ENCODE measurements around the gene ZNF366.

Gene ZNF366

DNA sequence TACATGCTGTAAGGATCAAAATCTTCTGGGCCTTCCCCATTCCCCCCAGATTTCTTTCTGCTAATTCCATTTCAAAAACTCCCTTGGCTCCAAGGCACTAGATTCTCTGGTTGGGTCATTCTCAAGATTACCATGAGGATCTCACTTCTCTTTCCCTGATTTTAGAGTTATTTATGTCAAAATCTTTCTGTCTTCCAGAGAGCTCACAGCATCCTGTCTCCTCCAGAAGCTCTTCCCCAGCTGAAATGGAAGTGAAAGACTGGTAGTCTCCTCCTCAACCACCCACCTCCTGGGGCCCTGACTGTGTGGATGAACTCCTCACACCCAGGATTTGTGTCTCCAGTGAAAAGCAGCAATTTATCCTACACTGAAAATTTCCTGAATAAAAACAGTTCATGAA lies 11.9 kb upstream of the ZNF366 start:
- POLR2A ChIA-PET: no interaction called here
- no peak for DNase-seq (ENCODE audit: extremely low spot score)
- TF ChIP-seq FOXA1 (IDR thresholded peaks at IDR 0.05) (no peak), HDGF (IDR thresholded peaks at IDR 0.05; ENCODE audit: borderline replicate concordance) (no peak)
- CTCF ChIA-PET: no interaction called here

GRCh38 chr5:72518001-72518683 lies 10.9 kb upstream of the ZNF366 start:
- TF ChIP-seq ZNF384 (IDR thresholded peaks at IDR 0.05) (no peak), ELF4 (IDR thresholded peaks at IDR 0.05) (no peak), HDGF (IDR thresholded peaks at IDR 0.05; ENCODE audit: borderline replicate concordance) (no peak)
- CTCF ChIA-PET: interaction anchor here (0.7 kb wide), 1 partner anchor 164 kb away, joined by 3 read pairs; no protein-coding TSS in a partner anchor
- POLR2A ChIA-PET: no interaction called here
- DNase-seq (ENCODE audit: extremely low spot score): no peak

DNA sequence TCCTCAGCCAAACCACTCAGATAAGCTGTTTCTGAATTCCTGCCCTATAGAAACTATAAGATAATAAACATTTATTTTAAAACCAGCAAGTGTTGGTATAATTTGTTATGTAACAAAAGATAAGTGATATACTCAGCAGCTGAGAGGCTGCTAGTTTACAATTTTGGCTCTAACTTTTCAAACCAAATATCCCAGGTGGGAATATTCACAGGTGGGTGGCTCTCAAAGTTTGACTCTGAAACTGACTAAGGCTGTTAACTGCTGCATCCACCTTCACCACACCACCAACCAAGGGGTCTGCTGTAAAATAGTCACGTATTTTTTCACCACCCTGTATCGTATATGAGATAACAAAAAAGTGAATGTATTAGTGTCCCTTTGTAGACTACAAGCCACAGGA lies 9.7 kb upstream of the ZNF366 start:
- CTCF ChIA-PET: no interaction called here
- DNase-seq (ENCODE audit: extremely low spot score): no peak
- POLR2A ChIA-PET: no interaction called here
- TF ChIP-seq CTBP1 (IDR thresholded peaks at IDR 0.05; ENCODE audit: borderline replicate concordance) (no peak), TARDBP (IDR thresholded peaks at IDR 0.05) (no peak), BHLHE40 (IDR thresholded peaks at IDR 0.05; ENCODE audit: borderline replicate concordance) (no peak), SUZ12 (IDR thresholded peaks at IDR 0.05) (no peak), SP1 (IDR thresholded peaks at IDR 0.05) (no peak), FOXM1 (IDR thresholded peaks at IDR 0.05; ENCODE audit: borderline replicate concordance) (no peak), ELF4 (IDR thresholded peaks at IDR 0.05) (no peak), ZNF384 (IDR thresholded peaks at IDR 0.05) (no peak), ARNT (IDR thresholded peaks at IDR 0.05) (no peak), FOXK2 (IDR thresholded peaks at IDR 0.05) (no peak), LEF1 (IDR thresholded peaks at IDR 0.05; ENCODE audit: borderline replicate concordance) (no peak), FOXA1 (IDR thresholded peaks at IDR 0.05) (no peak), L3MBTL2 (conservative IDR thresholded peaks at IDR 0.05) (no peak), HDGF (IDR thresholded peaks at IDR 0.05; ENCODE audit: borderline replicate concordance) (no peak), NFRKB (IDR thresholded peaks at IDR 0.05) (no peak)
- TF ChIP-seq, protein P1, sequence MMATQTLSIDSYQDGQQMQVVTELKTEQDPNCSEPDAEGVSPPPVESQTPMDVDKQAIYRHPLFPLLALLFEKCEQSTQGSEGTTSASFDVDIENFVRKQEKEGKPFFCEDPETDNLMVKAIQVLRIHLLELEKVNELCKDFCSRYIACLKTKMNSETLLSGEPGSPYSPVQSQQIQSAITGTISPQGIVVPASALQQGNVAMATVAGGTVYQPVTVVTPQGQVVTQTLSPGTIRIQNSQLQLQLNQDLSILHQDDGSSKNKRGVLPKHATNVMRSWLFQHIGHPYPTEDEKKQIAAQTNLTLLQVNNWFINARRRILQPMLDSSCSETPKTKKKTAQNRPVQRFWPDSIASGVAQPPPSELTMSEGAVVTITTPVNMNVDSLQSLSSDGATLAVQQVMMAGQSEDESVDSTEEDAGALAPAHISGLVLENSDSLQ (IDR thresholded peaks at IDR 0.05): no peak

DNA sequence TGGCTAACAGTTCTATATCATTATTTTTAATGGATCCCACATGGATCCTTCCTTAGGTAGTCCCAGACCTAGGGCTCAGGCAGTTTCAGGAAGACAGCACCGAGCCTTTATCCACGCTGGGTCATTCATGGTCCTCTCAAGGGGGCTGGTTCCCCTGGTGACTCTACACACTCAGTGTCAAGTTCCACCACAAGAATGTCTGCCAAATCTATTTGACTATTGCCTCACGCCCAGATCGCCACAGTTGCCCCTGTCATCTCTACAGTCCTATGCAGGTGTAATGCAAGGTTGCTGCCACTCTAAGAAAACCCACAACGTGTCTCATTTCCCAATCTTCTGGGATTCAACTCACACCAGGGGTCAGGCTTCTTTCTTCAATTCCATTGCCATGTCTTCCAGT lies 8.0 kb upstream of the ZNF366 start:
- CTCF ChIA-PET: no interaction called here

GRCh38 chr5:72512593-72512860 lies 5.3 kb upstream of the ZNF366 start:
- no peak for DNase-seq (ENCODE audit: extremely low spot score)
- CTCF ChIA-PET: no interaction called here
- TF ChIP-seq NFRKB (IDR thresholded peaks at IDR 0.05) (no peak), ELF4 (IDR thresholded peaks at IDR 0.05) (no peak), ARNT (IDR thresholded peaks at IDR 0.05) (no peak), FOXK2 (IDR thresholded peaks at IDR 0.05) (no peak), SUZ12 (IDR thresholded peaks at IDR 0.05) (no peak), HDGF (IDR thresholded peaks at IDR 0.05; ENCODE audit: borderline replicate concordance) (no peak), BHLHE40 (IDR thresholded peaks at IDR 0.05; ENCODE audit: borderline replicate concordance) (no peak), CTBP1 (IDR thresholded peaks at IDR 0.05; ENCODE audit: borderline replicate concordance) (no peak), FOXM1 (IDR thresholded peaks at IDR 0.05; ENCODE audit: borderline replicate concordance) (no peak), SP1 (IDR thresholded peaks at IDR 0.05) (no peak), LEF1 (IDR thresholded peaks at IDR 0.05; ENCODE audit: borderline replicate concordance) (no peak), L3MBTL2 (conservative IDR thresholded peaks at IDR 0.05) (no peak), FOXA1 (IDR thresholded peaks at IDR 0.05) (no peak), ZNF384 (IDR thresholded peaks at IDR 0.05) (no peak), TARDBP (IDR thresholded peaks at IDR 0.05) (no peak)
- TF ChIP-seq, protein P1 (IDR thresholded peaks at IDR 0.05): no peak
- POLR2A ChIA-PET: no interaction called here

More for the DNA sequence above, 8.0 kb upstream of the ZNF366 start:
- POLR2A ChIA-PET: no interaction called here
- TF ChIP-seq NFRKB (IDR thresholded peaks at IDR 0.05): no peak
- TF ChIP-seq HDGF (IDR thresholded peaks at IDR 0.05; ENCODE audit: borderline replicate concordance): no peak
- TF ChIP-seq SP1 (IDR thresholded peaks at IDR 0.05): no peak
- no peak for TF ChIP-seq BHLHE40 (IDR thresholded peaks at IDR 0.05; ENCODE audit: borderline replicate concordance)
- TF ChIP-seq FOXK2 (IDR thresholded peaks at IDR 0.05): no peak
- TF ChIP-seq SUZ12 (IDR thresholded peaks at IDR 0.05): no peak
- no peak for TF ChIP-seq FOXA1 (IDR thresholded peaks at IDR 0.05)
- TF ChIP-seq ARNT (IDR thresholded peaks at IDR 0.05): no peak
- no peak for DNase-seq (ENCODE audit: extremely low spot score)

GRCh38 chr5:72511774-72512592 lies 4.8 kb upstream of the ZNF366 start:
- TF ChIP-seq ZNF384 (IDR thresholded peaks at IDR 0.05): no peak
- no peak for TF ChIP-seq HDGF (IDR thresholded peaks at IDR 0.05; ENCODE audit: borderline replicate concordance)
- TF ChIP-seq SP1 (IDR thresholded peaks at IDR 0.05): no peak
- TF ChIP-seq, protein P1 (IDR thresholded peaks at IDR 0.05): no peak
- TF ChIP-seq CTBP1 (IDR thresholded peaks at IDR 0.05; ENCODE audit: borderline replicate concordance): no peak
- TF ChIP-seq SUZ12 (IDR thresholded peaks at IDR 0.05): no peak
- no peak for TF ChIP-seq ARNT (IDR thresholded peaks at IDR 0.05)
- no peak for TF ChIP-seq L3MBTL2 (conservative IDR thresholded peaks at IDR 0.05)
- TF ChIP-seq ELF4 (IDR thresholded peaks at IDR 0.05): no peak
- no peak for TF ChIP-seq LEF1 (IDR thresholded peaks at IDR 0.05; ENCODE audit: borderline replicate concordance)
- no peak for TF ChIP-seq BHLHE40 (IDR thresholded peaks at IDR 0.05; ENCODE audit: borderline replicate concordance)
- no peak for TF ChIP-seq FOXK2 (IDR thresholded peaks at IDR 0.05)
- no peak for TF ChIP-seq TARDBP (IDR thresholded peaks at IDR 0.05)
- POLR2A ChIA-PET: no interaction called here
- no peak for DNase-seq (ENCODE audit: extremely low spot score)
- CTCF ChIA-PET: no interaction called here

All from HEK293T (cell line).